Measurements from ENCODE around the gene TAF11L9.
"Not testable (repeated sequence)": the region's sequence is repeated elsewhere in the genome, so short reads cannot be mapped to it uniquely, and the experiment has no call there.

DNA sequence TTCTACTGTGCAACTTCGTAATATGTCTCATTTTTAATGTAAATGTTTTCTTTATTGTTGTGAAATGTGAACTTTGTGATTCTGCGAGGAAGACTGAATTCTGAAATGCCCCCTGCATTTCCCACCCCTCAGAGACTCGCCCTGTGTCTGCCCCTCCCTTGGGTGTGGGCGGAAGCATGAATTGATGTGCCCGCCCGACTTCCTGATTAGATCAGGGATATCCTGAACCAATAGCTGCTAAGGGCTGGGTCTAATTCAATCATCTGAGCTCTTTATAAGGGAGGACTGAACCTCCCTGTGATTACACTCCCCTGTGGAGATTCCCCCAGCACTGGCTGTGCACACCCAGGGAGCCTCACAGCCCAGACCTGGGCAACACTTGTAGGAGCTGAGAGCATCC is 9.7 kb upstream of the TAF11L9 start, which contains the start of gene TAF11L11:
- TF ChIP-seq, protein P1, sequence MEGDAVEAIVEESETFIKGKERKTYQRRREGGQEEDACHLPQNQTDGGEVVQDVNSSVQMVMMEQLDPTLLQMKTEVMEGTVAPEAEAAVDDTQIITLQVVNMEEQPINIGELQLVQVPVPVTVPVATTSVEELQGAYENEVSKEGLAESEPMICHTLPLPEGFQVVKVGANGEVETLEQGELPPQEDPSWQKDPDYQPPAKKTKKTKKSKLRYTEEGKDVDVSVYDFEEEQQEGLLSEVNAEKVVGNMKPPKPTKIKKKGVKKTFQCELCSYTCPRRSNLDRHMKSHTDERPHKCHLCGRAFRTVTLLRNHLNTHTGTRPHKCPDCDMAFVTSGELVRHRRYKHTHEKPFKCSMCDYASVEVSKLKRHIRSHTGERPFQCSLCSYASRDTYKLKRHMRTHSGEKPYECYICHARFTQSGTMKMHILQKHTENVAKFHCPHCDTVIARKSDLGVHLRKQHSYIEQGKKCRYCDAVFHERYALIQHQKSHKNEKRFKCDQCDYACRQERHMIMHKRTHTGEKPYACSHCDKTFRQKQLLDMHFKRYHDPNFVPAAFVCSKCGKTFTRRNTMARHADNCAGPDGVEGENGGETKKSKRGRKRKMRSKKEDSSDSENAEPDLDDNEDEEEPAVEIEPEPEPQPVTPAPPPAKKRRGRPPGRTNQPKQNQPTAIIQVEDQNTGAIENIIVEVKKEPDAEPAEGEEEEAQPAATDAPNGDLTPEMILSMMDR (conservative IDR thresholded peaks at IDR 0.05; ENCODE audit: low read depth in 2 of 2), result not testable (repeated sequence)
- TF ChIP-seq, protein P2, sequence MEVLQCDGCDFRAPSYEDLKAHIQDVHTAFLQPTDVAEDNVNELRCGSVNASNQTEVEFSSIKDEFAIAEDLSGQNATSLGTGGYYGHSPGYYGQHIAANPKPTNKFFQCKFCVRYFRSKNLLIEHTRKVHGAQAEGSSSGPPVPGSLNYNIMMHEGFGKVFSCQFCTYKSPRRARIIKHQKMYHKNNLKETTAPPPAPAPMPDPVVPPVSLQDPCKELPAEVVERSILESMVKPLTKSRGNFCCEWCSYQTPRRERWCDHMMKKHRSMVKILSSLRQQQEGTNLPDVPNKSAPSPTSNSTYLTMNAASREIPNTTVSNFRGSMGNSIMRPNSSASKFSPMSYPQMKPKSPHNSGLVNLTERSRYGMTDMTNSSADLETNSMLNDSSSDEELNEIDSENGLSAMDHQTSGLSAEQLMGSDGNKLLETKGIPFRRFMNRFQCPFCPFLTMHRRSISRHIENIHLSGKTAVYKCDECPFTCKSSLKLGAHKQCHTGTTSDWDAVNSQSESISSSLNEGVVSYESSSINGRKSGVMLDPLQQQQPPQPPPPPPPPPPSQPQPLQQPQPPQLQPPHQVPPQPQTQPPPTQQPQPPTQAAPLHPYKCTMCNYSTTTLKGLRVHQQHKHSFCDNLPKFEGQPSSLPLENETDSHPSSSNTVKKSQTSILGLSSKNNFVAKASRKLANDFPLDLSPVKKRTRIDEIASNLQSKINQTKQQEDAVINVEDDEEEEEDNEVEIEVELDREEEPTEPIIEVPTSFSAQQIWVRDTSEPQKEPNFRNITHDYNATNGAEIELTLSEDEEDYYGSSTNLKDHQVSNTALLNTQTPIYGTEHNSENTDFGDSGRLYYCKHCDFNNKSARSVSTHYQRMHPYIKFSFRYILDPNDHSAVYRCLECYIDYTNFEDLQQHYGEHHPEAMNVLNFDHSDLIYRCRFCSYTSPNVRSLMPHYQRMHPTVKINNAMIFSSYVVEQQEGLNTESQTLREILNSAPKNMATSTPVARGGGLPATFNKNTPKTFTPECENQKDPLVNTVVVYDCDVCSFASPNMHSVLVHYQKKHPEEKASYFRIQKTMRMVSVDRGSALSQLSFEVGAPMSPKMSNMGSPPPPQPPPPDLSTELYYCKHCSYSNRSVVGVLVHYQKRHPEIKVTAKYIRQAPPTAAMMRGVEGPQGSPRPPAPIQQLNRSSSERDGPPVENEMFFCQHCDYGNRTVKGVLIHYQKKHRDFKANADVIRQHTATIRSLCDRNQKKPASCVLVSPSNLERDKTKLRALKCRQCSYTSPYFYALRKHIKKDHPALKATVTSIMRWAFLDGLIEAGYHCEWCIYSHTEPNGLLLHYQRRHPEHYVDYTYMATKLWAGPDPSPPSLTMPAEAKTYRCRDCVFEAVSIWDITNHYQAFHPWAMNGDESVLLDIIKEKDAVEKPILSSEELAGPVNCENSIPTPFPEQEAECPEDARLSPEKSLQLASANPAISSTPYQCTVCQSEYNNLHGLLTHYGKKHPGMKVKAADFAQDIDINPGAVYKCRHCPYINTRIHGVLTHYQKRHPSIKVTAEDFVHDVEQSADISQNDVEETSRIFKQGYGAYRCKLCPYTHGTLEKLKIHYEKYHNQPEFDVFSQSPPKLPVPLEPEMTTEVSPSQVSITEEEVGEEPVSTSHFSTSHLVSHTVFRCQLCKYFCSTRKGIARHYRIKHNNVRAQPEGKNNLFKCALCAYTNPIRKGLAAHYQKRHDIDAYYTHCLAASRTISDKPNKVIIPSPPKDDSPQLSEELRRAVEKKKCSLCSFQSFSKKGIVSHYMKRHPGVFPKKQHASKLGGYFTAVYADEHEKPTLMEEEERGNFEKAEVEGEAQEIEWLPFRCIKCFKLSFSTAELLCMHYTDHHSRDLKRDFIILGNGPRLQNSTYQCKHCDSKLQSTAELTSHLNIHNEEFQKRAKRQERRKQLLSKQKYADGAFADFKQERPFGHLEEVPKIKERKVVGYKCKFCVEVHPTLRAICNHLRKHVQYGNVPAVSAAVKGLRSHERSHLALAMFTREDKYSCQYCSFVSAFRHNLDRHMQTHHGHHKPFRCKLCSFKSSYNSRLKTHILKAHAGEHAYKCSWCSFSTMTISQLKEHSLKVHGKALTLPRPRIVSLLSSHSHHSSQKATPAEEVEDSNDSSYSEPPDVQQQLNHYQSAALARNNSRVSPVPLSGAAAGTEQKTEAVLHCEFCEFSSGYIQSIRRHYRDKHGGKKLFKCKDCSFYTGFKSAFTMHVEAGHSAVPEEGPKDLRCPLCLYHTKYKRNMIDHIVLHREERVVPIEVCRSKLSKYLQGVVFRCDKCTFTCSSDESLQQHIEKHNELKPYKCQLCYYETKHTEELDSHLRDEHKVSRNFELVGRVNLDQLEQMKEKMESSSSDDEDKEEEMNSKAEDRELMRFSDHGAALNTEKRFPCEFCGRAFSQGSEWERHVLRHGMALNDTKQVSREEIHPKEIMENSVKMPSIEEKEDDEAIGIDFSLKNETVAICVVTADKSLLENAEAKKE (CRISPR knock-in tag; IDR thresholded peaks at IDR 0.05), result not testable (repeated sequence)
- TF ChIP-seq, protein P3, sequence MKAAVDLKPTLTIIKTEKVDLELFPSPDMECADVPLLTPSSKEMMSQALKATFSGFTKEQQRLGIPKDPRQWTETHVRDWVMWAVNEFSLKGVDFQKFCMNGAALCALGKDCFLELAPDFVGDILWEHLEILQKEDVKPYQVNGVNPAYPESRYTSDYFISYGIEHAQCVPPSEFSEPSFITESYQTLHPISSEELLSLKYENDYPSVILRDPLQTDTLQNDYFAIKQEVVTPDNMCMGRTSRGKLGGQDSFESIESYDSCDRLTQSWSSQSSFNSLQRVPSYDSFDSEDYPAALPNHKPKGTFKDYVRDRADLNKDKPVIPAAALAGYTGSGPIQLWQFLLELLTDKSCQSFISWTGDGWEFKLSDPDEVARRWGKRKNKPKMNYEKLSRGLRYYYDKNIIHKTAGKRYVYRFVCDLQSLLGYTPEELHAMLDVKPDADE (IDR thresholded peaks at IDR 0.05), result not testable (repeated sequence)
- not testable (repeated sequence) for TF ChIP-seq REST (IDR thresholded peaks at IDR 0.05; ENCODE audit: unreplicated experiment); POLR2AphosphoS5 (IDR thresholded peaks at IDR 0.05; ENCODE audit: low read depth); EZH2 (IDR thresholded peaks at IDR 0.05; ENCODE audit: low read depth, unreplicated experiment); NANOG (IDR thresholded peaks at IDR 0.05; ENCODE audit: borderline replicate concordance); EZH2phosphoT487 (IDR thresholded peaks at IDR 0.05; ENCODE audit: unreplicated experiment); ZNF114 (CRISPR knock-in tag; IDR thresholded peaks at IDR 0.05); CREB1 (CRISPR knock-in tag; IDR thresholded peaks at IDR 0.05; ENCODE audit: low read depth); JUNB (IDR thresholded peaks at IDR 0.05; ENCODE audit: unreplicated experiment)

Data from GM23338 (cell line).